GM12873 (cell line): ENCODE results near the gene C1orf116.

Experiments
- TF ChIP-seq, protein P1 (sequence below): IDR thresholded peaks from 2 replicates; pipeline ENCODE4 v1.5.1; 2012; ENCODE audit warnings: low read depth, mild to moderate bottlenecking, moderate library complexity, low read length, control low read depth; ENCODE audit not compliant: insufficient read depth; ENCODE audit errors: missing control alignments

C1orf116 gene

DNA sequence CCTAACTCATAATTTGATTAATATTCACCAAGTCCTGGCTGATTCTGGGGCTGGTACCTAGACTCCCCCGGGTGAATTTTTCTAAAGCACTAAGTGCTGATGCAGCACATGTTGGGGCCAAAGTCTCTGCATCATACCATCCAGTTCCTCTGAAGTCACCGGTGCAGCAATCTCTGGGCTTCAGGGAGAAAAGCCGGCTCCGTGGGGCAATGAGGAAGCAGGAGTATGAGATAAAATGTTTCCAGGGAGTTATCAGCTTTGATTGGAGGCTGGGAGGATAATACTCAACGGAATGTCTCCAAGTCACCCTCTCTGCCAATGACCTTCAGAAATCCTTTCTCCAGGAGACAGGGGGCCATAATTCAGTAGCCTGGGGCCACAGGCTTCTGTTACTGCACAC, 63.5 kb downstream of the C1orf116 start:
- TF ChIP-seq, protein P1, sequence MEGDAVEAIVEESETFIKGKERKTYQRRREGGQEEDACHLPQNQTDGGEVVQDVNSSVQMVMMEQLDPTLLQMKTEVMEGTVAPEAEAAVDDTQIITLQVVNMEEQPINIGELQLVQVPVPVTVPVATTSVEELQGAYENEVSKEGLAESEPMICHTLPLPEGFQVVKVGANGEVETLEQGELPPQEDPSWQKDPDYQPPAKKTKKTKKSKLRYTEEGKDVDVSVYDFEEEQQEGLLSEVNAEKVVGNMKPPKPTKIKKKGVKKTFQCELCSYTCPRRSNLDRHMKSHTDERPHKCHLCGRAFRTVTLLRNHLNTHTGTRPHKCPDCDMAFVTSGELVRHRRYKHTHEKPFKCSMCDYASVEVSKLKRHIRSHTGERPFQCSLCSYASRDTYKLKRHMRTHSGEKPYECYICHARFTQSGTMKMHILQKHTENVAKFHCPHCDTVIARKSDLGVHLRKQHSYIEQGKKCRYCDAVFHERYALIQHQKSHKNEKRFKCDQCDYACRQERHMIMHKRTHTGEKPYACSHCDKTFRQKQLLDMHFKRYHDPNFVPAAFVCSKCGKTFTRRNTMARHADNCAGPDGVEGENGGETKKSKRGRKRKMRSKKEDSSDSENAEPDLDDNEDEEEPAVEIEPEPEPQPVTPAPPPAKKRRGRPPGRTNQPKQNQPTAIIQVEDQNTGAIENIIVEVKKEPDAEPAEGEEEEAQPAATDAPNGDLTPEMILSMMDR: no peak
